Coronary artery (tissue), 2 donors: ENCODE results near the gene CNNM3.
"Not testable (repeated sequence)": the region's sequence is repeated elsewhere in the genome, so short reads cannot be mapped to it uniquely, and the experiment has no call there.

ENCODE experiments used
- DNase-seq: peaks from one replicate; pipeline ENCODE4 v3.0.0-alpha.2; 2017; ENCODE audit warnings: low spot score
- H3K27ac ChIP-seq, 2 donors: fragments of 200-600 bp; sonication (generic); one replicate each; pipeline ENCODE4 v1.5.1; 2016 to 2019
- H3K4me3 ChIP-seq: fragments of 200-600 bp; sonication (generic); 2 replicates; pipeline ENCODE4 v1.5.1; 2016; ENCODE audit warnings: mild to moderate bottlenecking, moderate library complexity
- TF ChIP-seq, protein P1 (sequence below): fragments of 200-600 bp; sonication (generic); IDR thresholded peaks from one replicate; pipeline ENCODE4 v1.5.1; 2019; ENCODE audit warnings: antibody characterized with exemption

CNNM3 gene

DNA sequence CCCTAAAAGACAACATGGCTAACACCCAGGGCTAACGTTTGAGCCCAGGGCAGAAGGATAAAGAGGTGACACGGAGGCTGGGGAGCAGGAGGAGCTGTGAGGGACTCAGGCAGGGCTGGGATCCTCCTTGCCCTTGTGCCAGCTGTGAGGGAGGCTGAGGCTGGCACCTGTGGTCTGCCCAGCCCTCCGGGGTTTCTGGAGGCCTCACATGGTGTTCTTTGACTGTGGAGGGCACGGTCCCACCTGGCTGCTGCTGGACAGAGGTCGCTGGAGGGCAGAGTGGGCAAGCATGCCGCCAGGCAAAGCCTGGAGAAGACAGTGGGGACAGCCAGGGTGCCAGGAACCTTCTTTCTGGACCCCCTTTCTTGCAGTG is 26.8 kb upstream of the CNNM3 start:
- Histone ChIP-seq H3K4me3 (no peak overlapping the region), H3K27ac (no peak overlapping the region)
- TF ChIP-seq, protein P1, sequence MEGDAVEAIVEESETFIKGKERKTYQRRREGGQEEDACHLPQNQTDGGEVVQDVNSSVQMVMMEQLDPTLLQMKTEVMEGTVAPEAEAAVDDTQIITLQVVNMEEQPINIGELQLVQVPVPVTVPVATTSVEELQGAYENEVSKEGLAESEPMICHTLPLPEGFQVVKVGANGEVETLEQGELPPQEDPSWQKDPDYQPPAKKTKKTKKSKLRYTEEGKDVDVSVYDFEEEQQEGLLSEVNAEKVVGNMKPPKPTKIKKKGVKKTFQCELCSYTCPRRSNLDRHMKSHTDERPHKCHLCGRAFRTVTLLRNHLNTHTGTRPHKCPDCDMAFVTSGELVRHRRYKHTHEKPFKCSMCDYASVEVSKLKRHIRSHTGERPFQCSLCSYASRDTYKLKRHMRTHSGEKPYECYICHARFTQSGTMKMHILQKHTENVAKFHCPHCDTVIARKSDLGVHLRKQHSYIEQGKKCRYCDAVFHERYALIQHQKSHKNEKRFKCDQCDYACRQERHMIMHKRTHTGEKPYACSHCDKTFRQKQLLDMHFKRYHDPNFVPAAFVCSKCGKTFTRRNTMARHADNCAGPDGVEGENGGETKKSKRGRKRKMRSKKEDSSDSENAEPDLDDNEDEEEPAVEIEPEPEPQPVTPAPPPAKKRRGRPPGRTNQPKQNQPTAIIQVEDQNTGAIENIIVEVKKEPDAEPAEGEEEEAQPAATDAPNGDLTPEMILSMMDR, result no peak
- DNase-seq, result no peak

DNA sequence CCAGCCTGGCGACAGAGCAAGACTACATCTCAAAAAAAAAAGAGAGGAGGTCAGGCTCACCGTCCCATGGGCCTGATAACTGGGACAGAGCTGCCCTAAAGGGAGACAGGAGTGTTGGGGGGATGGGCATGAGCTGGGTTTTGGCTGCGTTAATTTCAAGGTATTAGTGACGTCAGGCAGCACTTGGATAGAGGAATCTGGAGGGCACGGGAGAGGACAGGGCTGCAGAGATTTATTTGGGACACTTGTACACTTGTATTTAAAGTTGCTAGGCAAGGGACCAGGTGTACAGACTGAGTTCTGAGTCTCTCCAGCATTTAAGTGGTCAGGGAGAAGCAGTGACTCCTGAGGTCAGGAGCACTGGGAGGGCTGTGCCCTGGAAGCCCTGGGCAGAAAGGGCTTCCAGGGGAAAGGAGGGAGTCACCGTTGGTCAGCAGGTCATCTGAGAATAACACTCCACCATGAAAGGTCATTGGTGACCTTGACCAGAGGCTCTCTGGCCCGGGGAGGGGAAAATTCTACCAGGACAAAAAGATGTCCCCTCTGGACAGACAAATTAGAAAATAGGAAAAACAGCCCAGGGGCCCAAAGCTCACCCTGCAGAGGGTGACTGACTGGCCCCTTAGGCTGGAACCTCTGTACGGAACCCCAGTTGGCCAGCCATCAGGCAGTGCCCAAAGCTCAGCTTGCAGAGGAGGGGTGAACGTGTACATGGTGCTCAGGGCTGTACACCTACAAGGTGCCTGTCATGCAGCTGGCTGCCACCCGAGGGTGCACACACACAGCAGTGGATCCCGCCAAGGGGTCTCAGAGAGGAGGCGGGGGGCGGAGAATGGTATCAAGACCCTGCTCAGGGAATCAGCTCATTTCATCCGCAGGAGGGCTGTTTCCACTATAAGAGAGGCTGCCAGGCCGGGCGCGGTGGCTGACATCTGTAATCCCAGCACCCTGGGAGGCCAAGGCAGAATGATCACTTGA is 23.0 kb upstream of the CNNM3 start:
- no peak for DNase-seq
- no peak overlapping the region for H3K27ac ChIP-seq

DNA sequence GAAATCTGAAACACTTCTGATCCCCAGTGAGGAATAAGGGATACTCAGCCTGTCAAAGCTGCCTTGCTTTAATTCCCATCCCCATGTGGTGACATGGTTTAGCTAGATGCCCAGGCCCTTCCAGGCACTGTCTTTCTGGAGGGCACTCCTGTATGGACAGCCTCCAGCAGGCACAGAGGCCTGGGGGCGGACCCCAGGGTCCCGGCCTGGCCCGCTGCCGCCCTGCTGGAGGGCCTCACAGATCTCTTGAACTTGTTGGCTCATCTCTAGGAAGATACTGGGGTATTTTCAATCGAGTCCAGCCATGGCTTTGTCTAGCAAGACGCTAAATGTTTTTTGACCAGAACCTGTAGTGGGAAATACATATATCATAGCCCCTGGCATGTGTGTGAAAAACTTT is 21.0 kb upstream of the CNNM3 start:
- Histone ChIP-seq H3K27ac (no peak overlapping the region), H3K4me3 (no peak overlapping the region)
- TF ChIP-seq, protein P1, result no peak
- no peak for DNase-seq

More for the DNA sequence above, 23.0 kb upstream of the CNNM3 start:
- no peak overlapping the region for H3K4me3 ChIP-seq
- TF ChIP-seq, protein P1, result no peak

DNA sequence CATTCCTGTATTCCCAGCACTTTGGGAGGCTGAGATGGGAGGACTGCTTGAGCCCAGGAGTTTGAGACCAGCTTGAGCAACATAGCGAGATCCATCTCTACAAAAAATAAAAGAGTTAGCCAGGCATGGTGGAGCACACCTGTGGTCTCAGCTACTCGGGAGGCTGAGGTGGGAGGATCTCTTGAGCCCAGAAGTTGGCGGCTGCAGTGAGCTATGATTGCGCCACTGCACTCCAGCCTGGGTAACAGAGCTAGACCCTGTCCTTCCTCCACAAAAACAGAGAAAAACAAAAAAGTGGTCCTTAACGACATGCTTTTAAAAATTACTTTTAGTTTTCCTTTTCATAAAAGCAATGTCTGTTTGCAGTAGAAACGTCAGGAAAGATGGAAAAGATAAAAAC is 19.6 kb upstream of the CNNM3 start:
- not testable (repeated sequence) for DNase-seq, H3K4me3 ChIP-seq, H3K27ac ChIP-seq

DNA sequence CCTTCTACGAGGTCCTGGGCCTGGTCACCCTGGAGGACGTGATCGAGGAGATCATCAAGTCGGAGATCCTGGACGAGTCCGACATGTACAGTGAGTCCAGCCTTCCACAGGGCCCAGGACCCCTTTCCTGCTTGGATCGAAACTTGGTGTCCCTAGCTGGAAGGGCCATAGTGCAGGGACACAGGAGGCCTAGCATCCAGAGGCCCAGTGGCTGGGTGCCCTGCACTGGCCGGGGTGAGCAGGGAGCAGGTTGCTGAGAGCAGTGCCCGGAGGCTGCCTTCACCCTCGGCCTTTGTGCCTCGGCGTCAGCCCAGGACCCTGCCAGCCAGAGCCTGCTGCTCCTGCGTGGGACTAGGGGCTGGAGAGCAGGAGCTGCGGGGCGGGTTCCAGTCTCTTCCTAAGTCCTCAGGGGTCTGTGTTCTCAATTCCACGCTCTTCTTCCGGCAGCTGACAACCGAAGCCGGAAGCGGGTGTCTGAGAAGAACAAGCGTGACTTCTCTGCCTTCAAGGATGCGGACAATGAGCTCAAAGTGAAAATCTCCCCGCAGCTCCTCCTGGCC is 18.9 kb upstream of the CNNM3 start:
- no peak overlapping the region for H3K4me3 ChIP-seq
- DNase-seq, result no peak
- H3K27ac ChIP-seq, result no peak overlapping the region
- TF ChIP-seq, protein P1, result no peak

DNA sequence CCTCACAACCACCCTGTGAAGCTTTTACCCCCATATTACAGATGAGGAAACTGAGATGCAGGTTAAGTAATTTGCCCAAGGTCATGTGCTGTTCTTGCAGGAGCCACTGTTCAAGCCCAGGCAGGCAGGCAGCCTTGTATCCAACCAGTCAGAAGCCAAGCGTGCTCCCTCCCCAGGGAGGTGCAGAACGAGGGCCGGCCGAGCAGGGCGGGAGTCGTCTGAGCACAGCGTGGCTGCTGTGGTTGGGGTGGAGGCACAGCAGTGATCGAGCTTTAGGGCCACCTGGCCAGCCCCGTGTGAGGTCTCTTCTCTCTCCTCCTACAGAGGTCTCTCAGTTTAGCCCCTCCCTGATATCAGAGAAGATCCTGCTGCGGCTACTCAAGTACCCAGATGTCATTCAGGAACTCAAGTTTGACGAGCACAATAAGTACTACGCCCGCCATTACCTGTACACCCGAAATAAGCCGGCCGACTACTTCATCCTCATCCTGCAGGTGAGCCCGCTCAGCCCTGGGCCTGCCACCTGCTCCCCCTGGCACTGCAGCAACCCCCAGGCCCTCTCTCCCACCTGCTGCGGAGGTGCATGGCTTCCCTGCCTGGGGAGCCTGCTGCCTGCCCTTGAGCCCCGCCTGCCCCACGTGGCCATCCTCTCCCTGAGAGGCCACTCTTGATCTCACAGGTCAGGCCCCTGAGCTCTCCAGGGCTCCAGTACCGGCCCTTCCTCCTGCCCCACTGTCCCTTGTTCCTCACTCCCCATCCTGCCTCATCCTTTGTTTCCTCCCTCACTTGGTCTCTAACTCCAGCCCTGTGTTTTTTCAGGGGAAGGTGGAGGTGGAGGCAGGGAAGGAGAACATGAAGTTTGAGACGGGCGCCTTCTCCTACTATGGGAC is 17.1 kb upstream of the CNNM3 start:
- TF ChIP-seq, protein P1, result no peak
- H3K4me3 ChIP-seq, result no peak overlapping the region
- DNase-seq, result no peak
- no peak overlapping the region for H3K27ac ChIP-seq

DNA sequence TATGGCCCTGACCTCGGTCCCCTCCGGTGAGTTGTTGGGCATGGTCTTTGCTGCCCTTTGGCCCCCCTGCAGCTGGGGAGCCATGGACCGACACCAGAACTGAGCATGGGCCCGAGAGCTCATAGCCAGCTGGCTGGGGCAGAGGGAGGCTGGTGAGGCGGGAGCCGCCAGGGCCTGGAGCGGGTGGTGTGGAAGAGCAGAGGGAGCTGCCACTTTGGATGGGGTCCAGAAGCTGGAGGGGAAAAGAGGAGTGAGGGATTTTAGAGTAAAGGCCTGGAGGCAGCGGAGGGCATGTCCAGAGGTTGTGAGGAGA is 16.5 kb upstream of the CNNM3 start:
- no peak for DNase-seq
- Histone ChIP-seq H3K4me3 (no peak overlapping the region), H3K27ac (no peak overlapping the region)
- TF ChIP-seq, protein P1, result no peak
